Activated CD4-positive, alpha-beta T cell treated with anti-CD3 and anti-CD28 coated beads, Interleukin-2, amount 50 U/mL, for 24 hours (primary cell): ENCODE data around the gene ATP1A4.

Experiments
- DNase-seq, 2 donors: peaks; one replicate each; pipeline ENCODE4 v3.0.0-alpha.2; 2020; ENCODE audit warnings: low read depth in 1 of 2, low spot score in 1 of 2

The ATP1A4 gene

DNA sequence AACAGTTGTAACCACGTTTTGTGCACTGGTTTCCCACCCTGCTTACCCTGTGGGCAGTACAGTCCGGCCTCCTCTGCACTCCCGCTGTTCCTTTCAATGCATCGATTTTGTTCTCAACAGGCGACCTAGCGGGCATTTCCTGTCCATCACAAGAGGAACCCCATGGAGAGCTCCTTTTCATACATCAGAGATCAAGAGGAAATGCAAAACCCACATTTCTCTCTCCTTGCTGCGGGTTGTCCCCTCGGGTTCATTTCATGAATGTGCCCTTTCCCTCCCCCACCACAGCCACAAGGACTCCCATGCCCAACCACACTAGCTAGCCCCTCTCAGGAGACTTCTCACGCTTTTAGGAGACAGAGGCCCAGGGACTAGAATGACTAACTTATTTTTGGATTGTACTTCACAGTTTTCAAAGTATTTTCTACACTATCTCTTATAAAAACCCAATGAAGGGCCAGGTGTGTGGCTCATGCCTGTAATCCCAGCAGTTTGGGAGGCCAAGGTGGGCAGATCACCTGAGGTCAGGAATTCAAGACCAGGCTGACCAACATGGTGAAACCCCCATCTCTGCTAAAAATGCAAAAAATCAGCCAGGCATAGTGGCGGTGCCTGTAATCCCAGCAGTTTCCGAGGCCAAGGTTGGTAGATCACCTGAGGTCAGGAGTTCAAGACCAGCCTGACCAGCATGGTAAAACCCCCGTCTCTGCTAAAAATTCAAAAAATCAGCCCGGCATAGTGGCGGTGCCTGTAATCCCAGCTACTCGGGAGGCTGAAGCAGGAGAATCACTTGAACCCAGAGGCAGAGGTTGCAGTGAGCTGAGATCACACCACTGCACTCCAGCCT lies 18.4 kb downstream of the ATP1A4 start:
- DNase-seq = no peak

DNA sequence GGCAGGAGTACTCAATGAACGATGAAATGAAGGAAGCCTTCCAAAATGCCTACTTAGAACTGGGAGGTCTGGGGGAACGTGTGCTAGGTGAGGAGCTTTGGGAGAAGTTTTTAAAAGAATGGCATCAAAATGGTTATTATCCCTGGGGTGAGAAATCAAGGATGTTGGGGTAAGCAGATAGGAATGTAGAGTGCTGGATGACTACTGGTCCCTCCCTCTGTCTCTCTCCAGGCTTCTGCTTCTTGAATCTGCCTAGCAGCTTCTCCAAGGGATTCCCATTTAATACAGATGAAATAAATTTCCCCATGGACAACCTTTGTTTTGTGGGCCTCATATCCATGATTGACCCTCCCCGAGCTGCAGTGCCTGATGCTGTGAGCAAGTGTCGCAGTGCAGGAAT lies 20.0 kb downstream of the ATP1A4 start:
- DNase-seq = no peak

DNA sequence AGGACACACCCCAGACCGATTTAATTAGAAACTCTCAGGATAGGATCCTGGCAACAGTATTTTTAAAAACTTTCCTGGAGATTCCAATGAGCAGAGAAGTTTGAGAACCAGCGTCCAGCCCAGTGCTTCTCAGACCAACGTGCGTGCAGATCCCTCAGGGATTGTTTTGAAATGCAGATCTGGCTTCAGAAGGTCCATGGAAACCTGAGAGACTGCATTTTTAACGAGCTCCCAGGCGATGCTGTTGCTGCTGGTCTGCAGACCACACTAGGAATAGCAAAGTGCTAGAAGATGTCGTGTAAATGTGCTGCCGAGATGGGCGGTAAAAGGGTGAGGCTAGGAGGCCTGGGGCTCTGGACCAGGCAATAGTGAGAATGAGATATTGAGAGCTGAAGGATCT lies 20.6 kb downstream of the ATP1A4 start:
- DNase-seq = no peak

DNA sequence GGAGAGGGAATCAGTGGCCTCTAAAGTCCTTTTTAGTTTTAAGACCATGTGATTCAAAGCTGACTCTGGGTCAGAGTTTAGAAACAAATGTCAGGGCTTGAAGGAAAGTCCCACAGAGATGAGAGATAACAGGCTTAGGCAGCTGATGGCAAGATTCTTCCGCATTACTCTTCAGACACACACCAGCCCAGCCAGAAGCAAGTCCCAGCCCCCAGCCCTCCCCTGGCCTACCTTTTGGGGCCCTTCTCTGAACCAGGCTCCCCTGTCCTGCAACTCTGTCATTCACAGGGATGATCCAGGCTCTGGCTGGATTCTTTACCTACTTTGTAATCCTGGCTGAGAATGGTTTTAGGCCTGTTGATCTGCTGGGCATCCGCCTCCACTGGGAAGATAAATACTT lies 25.8 kb downstream of the ATP1A4 start:
- no peak for DNase-seq

DNA sequence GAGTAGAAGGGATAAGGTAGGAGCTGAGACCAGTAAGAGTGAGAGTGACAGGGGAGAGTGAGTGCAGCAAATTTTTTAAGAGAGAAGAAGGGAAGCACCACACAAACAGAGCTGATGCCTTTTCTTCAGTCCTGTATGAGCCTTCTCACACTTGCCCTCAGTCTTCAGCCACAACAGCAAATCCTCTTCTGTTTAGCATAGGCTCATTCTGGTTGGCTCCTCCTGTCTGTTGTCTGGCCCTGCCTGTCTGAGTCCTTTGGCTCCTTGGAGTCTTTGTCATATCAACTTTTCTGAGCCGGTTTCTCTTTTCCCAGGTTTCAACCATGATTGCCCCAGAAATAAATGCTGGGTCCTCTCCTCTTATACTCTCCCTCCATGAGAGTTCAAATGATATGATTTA lies 26.3 kb downstream of the ATP1A4 start:
- no peak for DNase-seq

DNA sequence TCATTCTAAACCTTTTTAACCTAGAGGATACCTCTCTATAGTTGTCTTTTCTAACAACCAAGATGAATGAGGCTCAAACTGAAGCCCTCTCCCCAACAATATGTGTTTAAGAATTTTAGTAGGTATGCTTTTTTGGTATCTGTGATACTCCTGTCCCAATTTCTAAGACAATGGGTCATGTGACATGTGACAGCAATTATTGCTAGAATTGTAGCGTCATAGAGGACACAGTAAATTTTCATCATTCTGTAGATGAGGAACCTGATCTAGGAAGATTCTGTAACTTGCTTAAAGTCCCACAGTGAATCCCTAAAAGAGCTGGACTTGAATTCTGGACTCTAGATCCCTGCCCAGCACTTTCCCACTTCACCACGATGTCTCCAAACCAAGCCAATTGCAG lies 27.3 kb downstream of the ATP1A4 start:
- DNase-seq = no peak

DNA sequence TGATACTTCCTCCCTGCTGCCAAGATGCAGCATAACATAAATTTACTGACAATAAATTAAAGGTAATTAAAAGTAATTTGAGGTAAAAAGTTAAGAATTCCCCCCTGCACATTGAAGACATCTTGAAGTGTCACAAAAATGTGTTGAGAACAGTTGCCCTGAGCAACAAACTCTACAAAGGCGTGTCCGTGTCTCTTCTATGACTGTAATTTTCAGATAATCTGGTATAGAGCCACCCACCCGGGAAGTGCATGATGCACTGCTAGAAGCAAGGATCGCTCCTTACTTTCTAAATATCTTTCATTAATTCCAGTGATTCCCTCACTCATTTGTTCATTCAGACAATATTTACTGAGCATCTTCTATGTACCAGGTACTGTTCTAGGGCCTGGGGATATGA lies 27.9 kb downstream of the ATP1A4 start:
- DNase-seq = no peak

DNA sequence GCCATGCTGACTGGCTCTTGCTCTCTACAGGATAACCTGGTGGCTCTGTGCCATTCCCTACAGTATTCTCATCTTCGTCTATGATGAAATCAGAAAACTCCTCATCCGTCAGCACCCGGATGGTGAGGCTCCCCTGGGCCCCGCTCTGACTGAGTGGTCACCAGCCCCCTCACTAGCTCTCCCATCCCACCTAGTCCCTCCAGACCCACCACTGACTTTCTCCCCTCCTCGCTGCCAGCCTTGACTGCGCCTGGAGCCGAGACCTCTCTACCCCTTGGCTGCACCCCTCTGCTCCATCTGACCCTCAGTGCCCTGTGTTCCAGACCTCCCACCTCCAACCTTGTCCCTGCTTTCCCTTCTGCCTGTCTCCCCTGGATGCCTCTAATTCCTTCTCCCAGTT lies 34.8 kb downstream of the ATP1A4 start:
- no peak for DNase-seq

DNA sequence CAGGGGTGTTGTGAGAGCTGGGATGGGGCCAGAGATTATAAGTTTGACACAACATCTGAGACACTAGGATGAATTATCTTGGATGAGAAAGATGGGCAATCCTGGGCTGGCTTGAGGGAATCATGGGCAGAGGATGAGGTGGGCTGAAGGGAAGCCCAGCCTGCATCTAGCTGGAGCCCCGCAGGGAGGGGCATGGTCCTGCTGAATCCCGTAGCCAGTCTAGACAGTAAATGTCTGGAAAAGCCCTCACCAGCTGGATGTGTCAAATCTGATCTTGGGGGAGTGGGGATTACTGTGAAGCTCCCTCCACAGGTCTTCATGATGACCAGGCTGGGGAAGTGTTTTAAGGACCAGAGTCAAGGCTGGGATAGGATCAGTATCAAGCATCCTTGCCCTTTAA lies 35.3 kb downstream of the ATP1A4 start:
- no peak for DNase-seq

DNA sequence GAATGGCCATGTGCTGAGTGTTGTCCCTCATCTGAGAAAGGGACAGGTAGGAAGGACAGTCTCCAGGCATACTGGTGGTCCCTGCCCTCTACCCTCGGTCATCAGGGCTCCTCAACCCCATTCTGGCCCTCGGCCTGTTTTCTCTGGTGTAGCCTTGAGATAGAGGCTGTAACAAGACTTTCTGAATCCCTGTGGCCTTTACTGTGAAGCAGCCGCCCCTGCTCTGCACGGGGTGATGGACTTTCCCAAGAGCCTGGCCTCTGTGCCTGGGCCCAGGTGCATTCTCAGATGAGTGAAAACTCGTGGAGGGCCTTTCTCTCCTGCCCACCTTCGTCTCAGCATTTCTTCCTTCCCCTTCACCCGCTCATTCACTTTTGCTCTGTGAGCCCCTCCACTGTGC lies 36.0 kb downstream of the ATP1A4 start:
- DNase-seq = no peak

DNA sequence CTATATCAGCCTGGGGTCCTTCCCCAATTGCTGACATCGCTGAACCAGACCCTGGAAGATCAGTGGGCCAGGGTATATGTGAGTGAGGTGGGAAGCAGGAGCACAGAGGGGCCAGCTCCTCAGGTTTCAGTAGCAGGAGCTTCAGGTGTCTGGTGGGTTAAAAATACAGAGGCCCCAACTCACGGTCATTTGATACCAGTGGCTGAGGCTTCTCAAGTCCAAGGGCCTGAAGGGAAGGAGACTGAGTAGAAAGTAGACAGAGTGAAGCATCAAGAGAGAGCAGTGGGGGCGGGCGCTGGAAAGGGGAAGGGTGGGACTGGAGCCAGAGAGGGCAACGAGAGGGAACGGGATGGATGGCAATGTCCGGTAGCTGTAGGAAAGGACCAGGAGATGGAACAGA lies 36.9 kb downstream of the ATP1A4 start:
- DNase-seq = no peak

DNA sequence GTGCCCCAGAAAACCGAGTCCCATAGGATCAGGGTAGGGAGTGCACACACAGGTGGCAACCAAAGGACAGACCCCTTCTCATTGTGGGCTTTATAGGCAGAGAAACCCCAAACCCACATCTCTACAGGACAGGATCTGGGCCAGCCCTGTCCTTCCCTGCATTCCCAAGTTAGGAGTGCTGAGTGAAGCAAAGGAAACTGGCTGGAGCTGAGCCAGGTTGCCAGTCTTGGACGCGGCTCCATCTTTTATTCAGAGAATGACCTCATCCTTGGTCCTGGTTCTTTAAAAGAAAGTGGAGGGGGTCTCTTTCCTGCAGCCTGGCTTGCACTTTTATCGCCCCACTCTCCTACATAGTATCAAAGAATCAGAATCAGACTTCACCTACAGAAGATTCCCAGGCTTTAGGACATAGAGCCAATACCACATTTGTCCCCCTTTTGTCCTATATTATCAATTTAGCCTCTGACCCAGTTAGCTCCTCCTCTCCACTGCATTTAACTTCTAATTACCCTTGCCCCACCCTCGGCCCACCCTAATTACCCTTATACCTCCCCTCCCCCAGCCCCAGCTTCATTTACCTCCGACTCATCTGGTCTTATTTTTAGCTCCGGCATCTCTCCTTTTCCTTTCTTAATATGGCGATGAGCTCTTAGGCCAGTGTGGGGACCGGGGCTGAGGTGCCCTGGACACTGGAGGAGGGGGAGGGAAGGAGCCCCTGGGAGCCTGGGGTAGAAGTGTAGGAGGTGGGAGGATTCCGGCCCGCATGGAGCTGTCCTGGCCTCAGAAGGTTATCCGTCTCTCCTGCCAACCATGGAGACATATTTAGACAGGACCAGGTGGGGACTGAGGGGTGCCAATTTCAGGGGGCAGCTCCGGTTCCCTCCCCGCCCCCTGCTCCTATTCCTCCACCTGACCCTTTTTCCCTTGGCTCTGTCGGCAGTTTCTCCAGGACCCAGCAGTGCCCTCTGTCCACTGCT lies 38.5 kb downstream of the ATP1A4 start, which contains the start of gene CASQ1:
Gene CASQ1, plus strand, starts transcription at position 927 of the 977 bp plus-strand sequence. CDS start 177 bp downstream, outside the sequence.
- DNase-seq = no peak

DNA sequence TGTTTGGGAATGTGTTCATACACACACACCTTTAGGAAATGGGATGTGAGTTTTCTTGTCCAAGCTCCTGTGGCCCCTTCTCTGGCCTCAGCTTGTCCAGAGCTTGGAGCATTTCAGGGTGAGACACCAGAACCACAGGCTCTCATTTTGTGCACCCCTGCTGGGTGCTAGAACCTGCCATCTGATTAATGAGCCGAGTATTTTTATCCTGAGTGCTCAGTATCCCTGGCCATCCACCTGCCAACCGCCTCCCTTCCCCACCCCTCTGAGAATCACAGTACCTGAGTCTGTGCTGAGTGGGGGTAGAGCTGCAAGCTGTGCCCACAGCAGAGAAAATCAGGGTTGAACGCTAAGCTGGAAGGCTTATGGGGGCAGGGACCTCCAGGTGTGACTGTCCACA lies 40.4 kb downstream of the ATP1A4 start:
- no peak for DNase-seq

DNA sequence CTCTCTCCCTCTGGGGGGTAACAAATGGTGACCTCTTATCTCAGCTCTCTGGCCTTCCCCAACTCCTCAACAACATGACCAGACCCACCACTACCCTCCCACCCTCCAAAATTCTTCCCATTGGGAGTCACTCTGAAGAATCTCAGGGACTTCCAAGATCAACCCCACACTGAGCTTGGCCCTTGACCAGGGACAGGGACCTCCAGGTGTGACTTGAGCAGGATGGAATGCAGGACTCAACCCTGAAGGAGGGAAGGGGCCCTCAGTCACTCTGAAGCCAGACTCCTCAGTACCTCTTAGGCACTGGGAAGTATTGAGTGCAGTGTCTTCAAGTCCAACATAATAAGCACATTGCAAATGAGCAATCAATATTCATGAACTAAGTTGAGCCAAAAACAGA lies 40.8 kb downstream of the ATP1A4 start:
- no peak for DNase-seq

DNA sequence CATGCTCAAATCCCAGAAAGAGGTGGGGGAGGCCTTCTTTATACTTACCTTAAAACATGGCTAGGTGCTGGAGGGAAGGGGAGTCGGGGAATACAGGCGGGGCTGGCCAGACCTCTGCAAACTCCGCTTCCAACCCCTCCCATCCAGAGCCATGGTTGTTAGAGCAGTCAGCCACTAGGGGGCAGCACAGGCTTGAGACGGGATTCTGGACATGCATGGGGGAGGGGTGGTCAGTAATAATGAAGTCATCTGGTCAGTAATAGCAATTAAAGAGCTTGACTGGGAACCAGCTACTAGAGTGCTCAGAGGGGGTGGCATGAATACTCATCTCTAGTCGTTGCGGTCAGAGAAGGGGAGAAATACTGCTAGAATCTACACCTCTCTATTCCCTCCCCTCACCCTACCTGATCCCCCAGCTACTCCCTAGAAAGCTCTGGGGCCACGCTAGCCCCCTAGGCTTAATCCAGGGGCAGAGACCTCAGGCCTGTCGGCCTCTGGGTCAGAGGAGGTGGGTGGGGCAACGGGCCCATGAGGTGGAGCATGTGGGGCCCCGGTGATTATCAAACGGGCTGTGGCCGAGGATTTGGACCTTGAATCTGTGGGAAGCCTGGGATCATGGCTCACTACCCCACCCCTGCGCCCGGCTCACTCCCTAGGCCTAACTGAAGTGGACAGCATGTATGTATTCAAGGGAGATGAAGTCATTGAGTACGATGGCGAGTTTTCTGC lies 41.9 kb downstream of the ATP1A4 start:
- peak; percentile 72 to 75 for DNase-seq

DNA sequence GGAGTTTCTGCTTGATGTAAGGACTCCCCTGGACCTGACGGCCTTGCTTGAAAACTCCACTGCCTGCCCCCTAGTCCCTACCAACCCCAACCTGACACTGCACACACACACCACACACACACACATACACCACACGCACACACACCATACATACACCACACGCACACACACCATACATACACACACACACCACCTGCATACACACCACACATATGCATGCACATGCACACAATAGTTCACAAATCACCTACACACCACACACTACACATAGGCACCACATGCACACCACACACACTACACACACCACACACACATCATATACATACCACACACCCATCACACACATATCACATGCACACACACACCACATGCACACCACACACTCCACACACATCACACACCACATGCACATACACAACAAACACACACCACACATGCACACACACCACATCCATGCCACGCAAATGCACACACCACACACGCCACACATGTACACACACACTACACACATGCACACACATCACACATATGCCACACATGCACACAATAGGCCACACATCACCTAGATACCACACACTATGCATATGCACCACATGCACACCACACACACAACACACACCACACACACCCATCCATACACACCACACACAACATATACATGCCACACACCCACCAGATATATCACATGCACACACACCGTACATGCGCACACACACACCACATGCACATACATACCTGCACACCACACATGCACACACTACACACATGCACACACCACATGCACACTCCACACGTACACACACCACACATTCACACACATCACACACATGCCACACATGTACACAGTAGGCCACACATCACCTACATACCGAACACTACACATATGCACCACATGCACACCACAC lies 42.7 kb downstream of the ATP1A4 start:
- DNase-seq = no peak

DNA sequence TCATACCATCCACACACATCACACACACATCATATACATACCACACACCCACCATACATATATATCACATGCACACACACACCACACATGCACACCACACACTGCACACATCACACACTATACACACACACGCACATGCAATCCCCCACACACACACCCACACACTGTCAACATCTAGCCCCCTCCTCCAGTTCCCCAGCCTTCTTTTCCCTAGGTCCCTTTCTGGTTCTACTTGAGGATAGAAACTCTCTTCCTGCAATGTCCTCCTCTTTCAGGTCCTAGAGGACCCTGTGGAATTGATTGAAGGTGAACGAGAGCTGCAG lies 43.3 kb downstream of the ATP1A4 start:
- no peak for DNase-seq

DNA sequence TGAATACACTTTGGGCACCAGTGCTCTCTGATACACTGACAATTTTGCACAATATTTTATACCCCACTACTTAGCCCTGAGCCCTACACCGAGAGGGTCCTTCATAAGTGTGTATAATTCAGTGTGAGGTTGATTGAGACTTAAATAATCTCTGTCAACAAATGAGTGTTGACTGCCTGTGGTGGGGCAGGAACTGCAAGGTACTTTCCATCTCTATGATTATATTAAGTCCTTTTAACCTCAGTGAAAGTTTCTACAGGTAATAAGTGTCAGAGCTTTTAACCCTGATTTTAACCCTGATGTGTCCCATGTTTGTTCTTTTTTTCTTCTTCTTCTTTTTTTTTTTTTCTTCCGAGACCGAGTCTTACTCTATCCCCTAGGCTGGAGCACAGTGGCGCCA lies 44.7 kb downstream of the ATP1A4 start:
- no peak for DNase-seq

DNA sequence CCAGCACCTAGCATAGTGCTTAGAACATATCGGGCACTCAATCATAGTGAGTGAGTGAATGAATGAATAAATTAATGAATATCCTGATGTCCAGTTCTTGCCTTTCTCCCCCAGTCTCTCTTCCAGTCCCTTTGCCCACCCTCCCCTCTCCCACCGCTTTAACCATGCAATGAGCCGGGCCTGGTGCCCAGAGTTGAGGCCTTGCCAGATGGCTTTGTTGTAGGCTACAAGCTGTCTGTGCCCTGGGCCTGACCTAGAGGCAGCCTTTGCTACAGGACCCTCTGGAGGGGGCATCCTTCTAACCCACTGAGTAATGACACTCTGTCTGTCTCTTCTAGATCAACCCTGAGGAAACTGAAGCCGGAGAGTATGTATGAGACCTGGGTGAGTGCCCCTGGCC lies 45.8 kb downstream of the ATP1A4 start:
- no peak for DNase-seq

DNA sequence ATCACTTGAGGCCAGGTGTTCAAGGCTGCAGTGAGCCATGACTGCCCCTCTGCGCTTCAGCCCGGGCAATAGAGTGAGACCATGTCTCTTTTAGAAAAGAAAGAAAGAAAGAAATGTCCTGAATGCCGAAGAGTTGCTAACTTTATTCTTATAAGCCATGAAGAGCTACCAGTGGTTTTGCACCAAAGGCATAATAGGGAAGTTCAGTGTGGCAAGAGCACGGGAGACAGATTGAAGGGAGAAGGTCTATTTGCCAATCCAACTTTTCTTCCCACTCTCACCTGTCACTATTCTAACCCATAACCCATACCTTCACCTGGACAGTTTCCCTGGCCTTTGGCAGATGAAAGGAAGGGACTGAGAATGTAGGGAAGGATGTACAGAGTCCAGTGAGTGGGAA lies 49.4 kb downstream of the ATP1A4 start:
- no peak for DNase-seq
